AG09309 (cell line): ENCODE data around the gene FADD.
A peak's percentile ranks its signal among the peaks of the same experiment; 100 is the strongest.

ENCODE experiments used
- DNase-seq: peaks from one replicate; pipeline ENCODE4 v3.0.0-alpha.2; 2010; ENCODE audit warnings: low read depth
- H3K4me3 ChIP-seq: 2 replicates; pipeline ENCODE4 v1.5.1; 2011; ENCODE audit warnings: mild to moderate bottlenecking, low read depth, low read length, moderate library complexity; ENCODE audit not compliant: control insufficient read depth
- TF ChIP-seq, protein P1 (sequence below): IDR thresholded peaks from 2 replicates; pipeline ENCODE4 v1.5.1; 2011; ENCODE audit warnings: mild to moderate bottlenecking, low read depth, low read length, inconsistent platforms; ENCODE audit not compliant: insufficient read depth, control insufficient read depth; ENCODE audit errors: missing control alignments

Gene FADD

GRCh38 chr11:70203751-70204465, 812 bp downstream of the FADD start:
- peak; percentile 50 for DNase-seq
- TF ChIP-seq, protein P1, sequence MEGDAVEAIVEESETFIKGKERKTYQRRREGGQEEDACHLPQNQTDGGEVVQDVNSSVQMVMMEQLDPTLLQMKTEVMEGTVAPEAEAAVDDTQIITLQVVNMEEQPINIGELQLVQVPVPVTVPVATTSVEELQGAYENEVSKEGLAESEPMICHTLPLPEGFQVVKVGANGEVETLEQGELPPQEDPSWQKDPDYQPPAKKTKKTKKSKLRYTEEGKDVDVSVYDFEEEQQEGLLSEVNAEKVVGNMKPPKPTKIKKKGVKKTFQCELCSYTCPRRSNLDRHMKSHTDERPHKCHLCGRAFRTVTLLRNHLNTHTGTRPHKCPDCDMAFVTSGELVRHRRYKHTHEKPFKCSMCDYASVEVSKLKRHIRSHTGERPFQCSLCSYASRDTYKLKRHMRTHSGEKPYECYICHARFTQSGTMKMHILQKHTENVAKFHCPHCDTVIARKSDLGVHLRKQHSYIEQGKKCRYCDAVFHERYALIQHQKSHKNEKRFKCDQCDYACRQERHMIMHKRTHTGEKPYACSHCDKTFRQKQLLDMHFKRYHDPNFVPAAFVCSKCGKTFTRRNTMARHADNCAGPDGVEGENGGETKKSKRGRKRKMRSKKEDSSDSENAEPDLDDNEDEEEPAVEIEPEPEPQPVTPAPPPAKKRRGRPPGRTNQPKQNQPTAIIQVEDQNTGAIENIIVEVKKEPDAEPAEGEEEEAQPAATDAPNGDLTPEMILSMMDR: no peak

DNA sequence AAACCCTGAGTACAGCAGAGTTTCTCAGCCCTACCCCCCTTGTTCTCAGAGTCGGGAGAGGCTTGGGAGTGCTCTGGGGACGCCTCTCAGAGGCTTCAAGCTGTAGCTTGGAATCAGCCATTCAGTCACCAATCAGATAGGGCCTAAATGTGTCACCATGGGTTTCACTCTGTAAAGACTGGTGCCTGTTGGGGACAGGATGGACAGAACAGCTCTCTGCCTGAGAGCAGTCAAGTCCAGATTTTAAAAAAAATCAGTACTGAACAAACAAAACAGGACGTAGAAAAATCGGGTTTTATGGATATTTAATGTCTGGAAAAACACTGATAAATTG, 1.3 kb downstream of the FADD start:
- no peak for DNase-seq
- TF ChIP-seq, protein P1: no peak
- H3K4me3 ChIP-seq: peak overlapping the region; percentile 85

More at GRCh38 chr11:70203751-70204465, 812 bp downstream of the FADD start:
- peak overlapping the region; percentile 85 for H3K4me3 ChIP-seq

DNA sequence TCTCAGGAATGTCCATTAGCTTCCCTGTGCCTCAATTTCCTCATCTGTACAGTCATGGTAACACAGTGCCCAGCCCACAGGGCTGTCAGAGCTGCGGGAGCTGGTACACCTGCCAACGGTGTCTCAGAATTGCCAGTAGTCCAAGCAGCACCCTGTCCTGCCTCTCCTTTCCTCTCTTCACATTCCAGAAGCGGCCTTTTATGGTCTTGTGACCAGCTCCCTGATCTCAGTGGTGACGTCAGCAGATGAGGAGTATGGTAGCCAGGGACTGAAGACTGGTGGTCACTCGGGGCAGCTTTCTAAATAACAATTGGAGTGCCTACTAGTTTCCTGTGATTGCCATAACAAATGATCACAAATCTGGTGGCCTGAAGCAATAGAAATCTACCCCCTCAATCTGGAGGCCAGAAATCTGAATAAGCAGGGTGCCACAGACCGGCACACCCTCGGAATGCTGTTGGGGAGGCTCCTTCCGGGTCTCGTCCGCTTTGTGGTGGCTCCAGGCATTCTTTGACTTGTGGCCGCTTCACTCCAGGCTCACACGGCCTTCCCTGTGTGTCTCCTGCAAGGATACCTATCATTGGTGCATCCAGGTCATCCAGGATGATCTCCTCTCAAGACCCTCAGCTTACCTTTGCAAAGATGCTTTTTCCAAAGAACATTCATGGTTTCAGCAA, 2.1 kb downstream of the FADD start:
- H3K4me3 ChIP-seq: no peak overlapping the region; the same call in 1 of the 2 replicates
- TF ChIP-seq, protein P1: no peak

GRCh38 chr11:70205766-70206165, 2.7 kb downstream of the FADD start:
- TF ChIP-seq, protein P1: no peak
- no peak overlapping the region for H3K4me3 ChIP-seq
- no peak for DNase-seq

More for the DNA sequence above, 2.1 kb downstream of the FADD start:
- DNase-seq: no peak

- no peak overlapping the region for H3K4me3 ChIP-seq
- TF ChIP-seq, protein P1: no peak
- DNase-seq: no peak
Observed at GRCh38 chr11:70206226-70206981, 3.3 kb downstream of the FADD start.

DNA sequence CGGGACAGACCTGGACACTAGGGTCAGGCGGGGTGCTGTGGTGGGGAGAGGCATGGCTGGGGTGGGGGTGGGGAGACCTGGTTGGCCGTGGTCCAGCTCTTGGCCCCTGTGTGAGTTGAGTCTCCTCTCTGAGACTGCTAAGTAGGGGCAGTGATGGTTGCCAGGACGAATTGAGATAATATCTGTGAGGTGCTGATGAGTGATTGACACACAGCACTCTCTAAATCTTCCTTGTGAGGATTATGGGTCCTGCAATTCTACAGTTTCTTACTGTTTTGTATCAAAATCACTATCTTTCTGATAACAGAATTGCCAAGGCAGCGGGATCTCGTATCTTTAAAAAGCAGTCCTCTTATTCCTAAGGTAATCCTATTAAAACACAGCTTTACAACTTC, 3.9 kb downstream of the FADD start:
- TF ChIP-seq, protein P1: no peak
- no peak overlapping the region for H3K4me3 ChIP-seq
- DNase-seq: no peak
